Measurements from ENCODE around the gene TRIM28.
"Not testable (repeated sequence)": the region's sequence is repeated elsewhere in the genome, so short reads cannot be mapped to it uniquely, and the experiment has no call there.

TRIM28 gene

GRCh38 chr19:58543826-58544590, at the start of gene TRIM28:
Gene TRIM28, plus strand, starts transcription at chr19:58544064. Its CDS starts 694 bp downstream, at chr19:58544758.
- Histone ChIP-seq H3K4me1 (ENCODE audit: insufficient read depth, insufficient read length) (peaks cover 2% of the 10 kb centered on the region), H3K9ac (ENCODE audit: insufficient read length, low read depth) (peak within 1 kb of the TSS; percentile 80), H3K4me3 (ENCODE audit: insufficient read length, low read depth) (peak within 1 kb of the TSS; percentile 68), H3K27me3 (ENCODE audit: insufficient read depth, insufficient read length) (peaks cover 24% of the 10 kb centered on the region), H3K9me3 (ENCODE audit: insufficient read depth, low read length) (no peaks in the 10 kb centered on the region), H3K36me3 (ENCODE audit: insufficient read depth, insufficient read length, low read length) (peaks cover 38% of the 10 kb centered on the region)
- TF ChIP-seq ZNF274 (IDR thresholded peaks at IDR 0.05; ENCODE audit: low read depth, low read length), result no peak
- TF ChIP-seq YY1 (IDR thresholded peaks at IDR 0.05; ENCODE audit: insufficient read depth, insufficient read length), result no peak
- no peak for TF ChIP-seq SUZ12 (IDR thresholded peaks at IDR 0.05; ENCODE audit: extremely low read depth, insufficient read depth, insufficient read length)
- peak; percentile 75 for DNase-seq (ENCODE audit: low read depth, low spot score)

- TF ChIP-seq SUZ12 (IDR thresholded peaks at IDR 0.05; ENCODE audit: extremely low read depth, insufficient read depth, insufficient read length) (no peak), ZNF274 (IDR thresholded peaks at IDR 0.05; ENCODE audit: low read depth, low read length) (no peak), YY1 (IDR thresholded peaks at IDR 0.05; ENCODE audit: insufficient read depth, insufficient read length) (no peak)
- H3K4me3 ChIP-seq (ENCODE audit: insufficient read length, low read depth), result no peak overlapping the region
Observed at GRCh38 chr19:58497634-58498170, 46.2 kb upstream of the TRIM28 start.

GRCh38 chr19:58498316-58499020, 45.4 kb upstream of the TRIM28 start:
- Histone ChIP-seq H3K36me3 (ENCODE audit: insufficient read depth, insufficient read length, low read length) (no peaks in the 10 kb centered on the region), H3K4me1 (ENCODE audit: insufficient read depth, insufficient read length) (peaks cover 5% of the 10 kb centered on the region), H3K4me3 (ENCODE audit: insufficient read length, low read depth) (peak overlapping the region; percentile 49), H3K9ac (ENCODE audit: insufficient read length, low read depth) (peak overlapping the region; percentile 88), H3K27me3 (ENCODE audit: insufficient read depth, insufficient read length) (no peaks in the 10 kb centered on the region), H3K9me3 (ENCODE audit: insufficient read depth, low read length) (no peaks in the 10 kb centered on the region; the same call in 1 of the 2 replicates)
- TF ChIP-seq YY1 (IDR thresholded peaks at IDR 0.05; ENCODE audit: insufficient read depth, insufficient read length) (no peak), SUZ12 (IDR thresholded peaks at IDR 0.05; ENCODE audit: extremely low read depth, insufficient read depth, insufficient read length) (no peak), ZNF274 (IDR thresholded peaks at IDR 0.05; ENCODE audit: low read depth, low read length) (no peak)
- no peak for DNase-seq (ENCODE audit: low read depth, low spot score)

More at GRCh38 chr19:58497634-58498170, 46.2 kb upstream of the TRIM28 start:
- no peak for DNase-seq (ENCODE audit: low read depth, low spot score)
- H3K4me1 ChIP-seq (ENCODE audit: insufficient read depth, insufficient read length), result peaks cover 5% of the 10 kb centered on the region
- no peaks in the 10 kb centered on the region for H3K27me3 ChIP-seq (ENCODE audit: insufficient read depth, insufficient read length)
- H3K9me3 ChIP-seq (ENCODE audit: insufficient read depth, low read length), result no peaks in the 10 kb centered on the region; the same call in 1 of the 2 replicates
- H3K9ac ChIP-seq (ENCODE audit: insufficient read length, low read depth), result no peak overlapping the region
- no peaks in the 10 kb centered on the region for H3K36me3 ChIP-seq (ENCODE audit: insufficient read depth, insufficient read length, low read length)

DNA sequence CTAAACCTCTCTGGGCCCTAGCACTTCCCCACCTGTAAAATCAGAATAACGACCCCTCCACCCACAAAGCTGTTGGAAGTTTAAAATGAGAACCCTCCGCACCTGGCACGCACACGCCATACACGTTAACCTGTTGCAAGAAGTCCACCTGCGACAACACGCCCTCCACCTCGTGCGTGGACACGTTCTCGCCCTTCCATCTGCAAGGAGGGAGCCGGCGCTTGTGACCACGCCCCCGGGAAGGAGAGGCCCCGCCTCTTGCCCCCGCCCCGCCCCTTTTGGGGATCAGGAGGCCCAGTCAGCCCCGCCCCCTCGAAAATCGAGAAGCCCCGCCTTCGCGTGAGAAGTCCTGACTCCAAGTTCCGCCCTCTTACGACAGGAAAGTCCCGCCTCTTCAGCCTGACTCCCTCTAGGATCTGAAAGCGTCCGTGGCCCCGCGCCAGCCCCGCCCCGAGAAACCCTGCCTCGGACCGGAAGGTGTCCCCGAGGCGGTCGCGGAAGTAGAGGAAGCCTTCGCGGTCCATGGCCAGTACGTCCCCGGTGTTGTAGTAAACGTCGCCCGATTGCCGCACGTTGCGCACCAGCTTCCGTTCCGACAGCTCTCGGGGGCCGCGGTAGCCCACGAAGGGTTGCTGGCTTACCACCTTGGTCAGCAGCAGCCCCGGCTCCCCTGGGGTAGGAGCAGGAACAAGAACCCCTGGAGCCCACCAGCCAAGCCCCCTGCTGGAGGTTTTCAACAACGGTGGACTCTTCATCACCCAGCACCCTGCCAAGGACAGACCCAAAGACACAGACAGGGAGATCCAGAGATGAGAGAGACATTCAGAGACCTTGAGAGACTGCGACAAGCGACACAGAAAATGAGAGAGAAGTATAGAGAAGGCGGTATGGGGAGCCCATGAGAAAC, 44.6 kb upstream of the TRIM28 start:
- H3K36me3 ChIP-seq (ENCODE audit: insufficient read depth, insufficient read length, low read length), result no peaks in the 10 kb centered on the region
- no peak for TF ChIP-seq YY1 (IDR thresholded peaks at IDR 0.05; ENCODE audit: insufficient read depth, insufficient read length)
- no peak for TF ChIP-seq SUZ12 (IDR thresholded peaks at IDR 0.05; ENCODE audit: extremely low read depth, insufficient read depth, insufficient read length)
- no peak for TF ChIP-seq ZNF274 (IDR thresholded peaks at IDR 0.05; ENCODE audit: low read depth, low read length)
- H3K9ac ChIP-seq (ENCODE audit: insufficient read length, low read depth), result peak overlapping the region; percentile 88
- H3K9me3 ChIP-seq (ENCODE audit: insufficient read depth, low read length), result no peaks in the 10 kb centered on the region; the same call in 1 of the 2 replicates
- no peaks in the 10 kb centered on the region for H3K27me3 ChIP-seq (ENCODE audit: insufficient read depth, insufficient read length)
- peaks cover 5% of the 10 kb centered on the region for H3K4me1 ChIP-seq (ENCODE audit: insufficient read depth, insufficient read length)
- peak; percentile 95 for DNase-seq (ENCODE audit: low read depth, low spot score)
- peak overlapping the region; percentile 59 for H3K4me3 ChIP-seq (ENCODE audit: insufficient read length, low read depth)

GRCh38 chr19:58500242-58500641, 43.6 kb upstream of the TRIM28 start:
- peak overlapping the region; percentile 86 for H3K9ac ChIP-seq (ENCODE audit: insufficient read length, low read depth)
- no peak for DNase-seq (ENCODE audit: low read depth, low spot score)
- no peaks in the 10 kb centered on the region for H3K27me3 ChIP-seq (ENCODE audit: insufficient read depth, insufficient read length)
- H3K4me1 ChIP-seq (ENCODE audit: insufficient read depth, insufficient read length), result peaks cover 5% of the 10 kb centered on the region
- H3K36me3 ChIP-seq (ENCODE audit: insufficient read depth, insufficient read length, low read length), result no peaks in the 10 kb centered on the region
- TF ChIP-seq SUZ12 (IDR thresholded peaks at IDR 0.05; ENCODE audit: extremely low read depth, insufficient read depth, insufficient read length) (no peak), YY1 (IDR thresholded peaks at IDR 0.05; ENCODE audit: insufficient read depth, insufficient read length) (no peak), ZNF274 (IDR thresholded peaks at IDR 0.05; ENCODE audit: low read depth, low read length) (no peak)
- H3K4me3 ChIP-seq (ENCODE audit: insufficient read length, low read depth), result peak overlapping the region; percentile 59
- no peaks in the 10 kb centered on the region; the same call in 1 of the 2 replicates for H3K9me3 ChIP-seq (ENCODE audit: insufficient read depth, low read length)

- not testable (repeated sequence) for DNase-seq (ENCODE audit: low read depth, low spot score); H3K4me3 ChIP-seq (ENCODE audit: insufficient read length, low read depth); H3K27me3 ChIP-seq (ENCODE audit: insufficient read depth, insufficient read length); H3K9ac ChIP-seq (ENCODE audit: insufficient read length, low read depth); H3K4me1 ChIP-seq (ENCODE audit: insufficient read depth, insufficient read length); H3K9me3 ChIP-seq (ENCODE audit: insufficient read depth, low read length); H3K36me3 ChIP-seq (ENCODE audit: insufficient read depth, insufficient read length, low read length)
Observed at GRCh38 chr19:58507602-58508223, 36.2 kb upstream of the TRIM28 start.

All from NT2/D1 (cell line).